Breast epithelium (tissue), 3 donors: ENCODE results near the gene PPARA.

Experiments
- CTCF ChIP-seq, 3 donors: fragments of 450-650 bp; IDR thresholded peaks; one replicate each; pipeline ENCODE4 v1.5.1; 2016 to 2017; ENCODE audit warnings: antibody characterized with exemption in 3 of 3, mild to moderate bottlenecking in 3 of 3, moderate library complexity in 3 of 3
- POLR2A ChIP-seq: fragments of 450-650 bp; IDR thresholded peaks from one replicate; pipeline ENCODE4 v1.6.1; 2016; ENCODE audit warnings: antibody characterized with exemption, mild to moderate bottlenecking, moderate library complexity
- POLR2AphosphoS5 ChIP-seq, 3 donors: sonication (generic); formaldehyde crosslinking; IDR thresholded peaks; one replicate each; pipeline ENCODE4 v1.6.1; 2017; ENCODE audit warnings: antibody characterized with exemption in 3 of 3

- no peak for TF ChIP-seq CTCF (IDR thresholded peaks at IDR 0.05)
- no peak for TF ChIP-seq POLR2AphosphoS5 (IDR thresholded peaks at IDR 0.05)
- TF ChIP-seq POLR2A: no peak
These were observed 9.5 kb downstream of the PPARA start for GRCh38 chr22:46159777-46160176.
